DND-41 (cell line): ENCODE results near the gene SLC12A8.

Source experiments
- CTCF ChIP-seq: IDR thresholded peaks from 2 replicates; pipeline ENCODE4 v1.5.1; 2012; ENCODE audit warnings: borderline replicate concordance, low read length, moderate library complexity, mild to moderate bottlenecking; ENCODE audit not compliant: poor library complexity, severe bottlenecking; ENCODE audit errors: extremely low read depth
- EZH2 ChIP-seq: IDR thresholded peaks from 3 replicates; pipeline ENCODE4 v1.6.1; 2012; ENCODE audit warnings: borderline replicate concordance, low read depth, mild to moderate bottlenecking, moderate library complexity, low read length, inconsistent platforms; ENCODE audit not compliant: severe bottlenecking

DNA sequence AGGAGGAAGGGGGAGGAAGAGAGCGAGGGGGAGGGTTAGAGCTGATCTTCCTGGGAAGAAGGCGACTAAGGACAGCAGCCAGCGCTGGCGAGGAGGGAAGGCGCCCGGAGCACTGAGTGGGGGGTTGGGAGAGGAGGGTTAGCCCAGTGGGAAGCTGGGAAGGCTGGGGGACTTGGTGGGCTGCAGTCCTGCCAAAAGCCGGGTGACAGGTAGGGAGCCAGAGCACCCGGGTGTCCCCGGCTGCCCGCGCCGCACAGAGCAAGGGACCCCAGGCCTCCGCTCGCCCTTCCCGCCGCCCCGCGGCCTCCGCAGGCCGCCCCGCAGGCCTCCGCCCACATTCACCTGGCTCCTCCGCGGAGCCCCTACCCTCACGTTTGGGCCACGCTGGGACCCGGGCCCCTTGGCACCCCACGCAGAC lies 448 bp downstream of the SLC12A8 start:
- no peak for TF ChIP-seq CTCF
- TF ChIP-seq EZH2 = no peak
